ENCODE measurements around the gene RNF14. TPM values are rescaled to one million over a fixed set of nuclear protein-coding genes. Genes with fewer than 3 reads are reported as not detected.
A peak's percentile ranks its signal among the peaks of the same experiment; 100 is the strongest.

The RNF14 gene
- total RNA-seq, 1 experiment from 2014 or later = 20.5 TPM

DNA sequence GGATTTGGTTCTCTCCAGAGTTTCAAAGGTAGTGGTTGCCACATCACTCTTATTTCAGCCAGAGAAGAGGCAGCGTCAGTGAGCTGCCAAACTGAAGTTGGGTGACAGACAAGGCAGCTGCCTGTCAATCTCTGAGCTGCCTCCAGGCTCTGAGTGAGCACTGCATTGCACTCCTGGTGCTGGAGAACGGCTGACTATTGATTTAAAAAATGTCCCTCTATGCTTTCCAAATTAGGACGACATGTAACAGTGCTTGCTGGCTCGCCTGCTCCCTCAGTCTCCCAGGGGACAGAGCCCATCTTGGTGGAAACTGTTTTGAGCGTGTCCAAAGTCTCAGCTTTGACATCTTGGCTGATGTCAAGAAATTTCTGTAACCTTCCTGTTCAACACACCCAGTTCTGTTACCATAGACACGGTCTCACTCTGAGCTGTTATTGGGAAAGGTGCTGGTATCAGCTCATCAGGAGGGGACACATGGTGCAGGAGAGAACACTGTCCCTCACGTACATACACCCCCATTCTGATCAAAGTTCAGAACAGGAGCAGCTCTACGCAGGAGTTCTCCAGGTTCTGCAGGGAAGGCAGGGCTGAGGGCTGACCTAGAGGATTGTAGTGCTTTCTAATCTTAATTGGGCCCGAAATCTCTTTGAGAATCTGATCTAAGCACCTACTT, 26.6 kb upstream of the RNF14 start (continued):
- TF ChIP-seq, protein P1, sequence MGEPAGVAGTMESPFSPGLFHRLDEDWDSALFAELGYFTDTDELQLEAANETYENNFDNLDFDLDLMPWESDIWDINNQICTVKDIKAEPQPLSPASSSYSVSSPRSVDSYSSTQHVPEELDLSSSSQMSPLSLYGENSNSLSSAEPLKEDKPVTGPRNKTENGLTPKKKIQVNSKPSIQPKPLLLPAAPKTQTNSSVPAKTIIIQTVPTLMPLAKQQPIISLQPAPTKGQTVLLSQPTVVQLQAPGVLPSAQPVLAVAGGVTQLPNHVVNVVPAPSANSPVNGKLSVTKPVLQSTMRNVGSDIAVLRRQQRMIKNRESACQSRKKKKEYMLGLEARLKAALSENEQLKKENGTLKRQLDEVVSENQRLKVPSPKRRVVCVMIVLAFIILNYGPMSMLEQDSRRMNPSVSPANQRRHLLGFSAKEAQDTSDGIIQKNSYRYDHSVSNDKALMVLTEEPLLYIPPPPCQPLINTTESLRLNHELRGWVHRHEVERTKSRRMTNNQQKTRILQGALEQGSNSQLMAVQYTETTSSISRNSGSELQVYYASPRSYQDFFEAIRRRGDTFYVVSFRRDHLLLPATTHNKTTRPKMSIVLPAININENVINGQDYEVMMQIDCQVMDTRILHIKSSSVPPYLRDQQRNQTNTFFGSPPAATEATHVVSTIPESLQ (CRISPR knock-in tag; IDR thresholded peaks at IDR 0.05) = no peak
- TF ChIP-seq ZNF396 (CRISPR knock-in tag; IDR thresholded peaks at IDR 0.05; ENCODE audit: borderline replicate concordance) = no peak
- TF ChIP-seq, protein P2, sequence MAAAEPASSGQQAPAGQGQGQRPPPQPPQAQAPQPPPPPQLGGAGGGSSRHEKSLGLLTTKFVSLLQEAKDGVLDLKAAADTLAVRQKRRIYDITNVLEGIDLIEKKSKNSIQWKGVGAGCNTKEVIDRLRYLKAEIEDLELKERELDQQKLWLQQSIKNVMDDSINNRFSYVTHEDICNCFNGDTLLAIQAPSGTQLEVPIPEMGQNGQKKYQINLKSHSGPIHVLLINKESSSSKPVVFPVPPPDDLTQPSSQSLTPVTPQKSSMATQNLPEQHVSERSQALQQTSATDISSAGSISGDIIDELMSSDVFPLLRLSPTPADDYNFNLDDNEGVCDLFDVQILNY (CRISPR knock-in tag; IDR thresholded peaks at IDR 0.05) = no peak
- TF ChIP-seq, protein P3, sequence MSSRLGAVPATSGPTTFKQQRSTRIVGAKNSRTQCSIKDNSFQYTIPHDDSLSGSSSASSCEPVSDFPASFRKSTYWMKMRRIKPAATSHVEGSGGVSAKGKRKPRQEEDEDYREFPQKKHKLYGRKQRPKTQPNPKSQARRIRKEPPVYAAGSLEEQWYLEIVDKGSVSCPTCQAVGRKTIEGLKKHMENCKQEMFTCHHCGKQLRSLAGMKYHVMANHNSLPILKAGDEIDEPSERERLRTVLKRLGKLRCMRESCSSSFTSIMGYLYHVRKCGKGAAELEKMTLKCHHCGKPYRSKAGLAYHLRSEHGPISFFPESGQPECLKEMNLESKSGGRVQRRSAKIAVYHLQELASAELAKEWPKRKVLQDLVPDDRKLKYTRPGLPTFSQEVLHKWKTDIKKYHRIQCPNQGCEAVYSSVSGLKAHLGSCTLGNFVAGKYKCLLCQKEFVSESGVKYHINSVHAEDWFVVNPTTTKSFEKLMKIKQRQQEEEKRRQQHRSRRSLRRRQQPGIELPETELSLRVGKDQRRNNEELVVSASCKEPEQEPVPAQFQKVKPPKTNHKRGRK (CRISPR knock-in tag; IDR thresholded peaks at IDR 0.05; ENCODE audit: borderline replicate concordance) = no peak

DNA sequence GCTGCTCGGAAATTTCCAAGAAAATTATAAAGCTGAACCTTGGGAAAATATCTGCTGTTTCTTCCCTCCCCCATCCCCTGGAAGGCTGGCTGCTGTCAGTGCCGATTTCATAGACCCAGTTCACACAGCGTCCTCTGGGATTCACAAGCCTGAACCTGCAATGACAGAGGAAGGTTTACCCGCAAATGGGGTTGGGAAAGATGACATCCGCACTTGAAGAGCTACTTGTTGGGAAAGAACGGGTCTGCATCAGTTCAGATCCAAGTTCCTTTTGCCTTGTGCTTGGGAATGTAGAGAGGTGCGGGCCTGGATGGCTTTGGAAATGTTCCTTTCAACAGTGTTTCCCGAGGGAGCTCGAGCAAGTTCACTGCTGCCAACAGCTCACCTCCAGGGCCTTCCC, 24.8 kb upstream of the RNF14 start:
- no peak for ATAC-seq
- Mint-ChIP-seq H3K9me3 (no peaks in the 10 kb centered on the region), H3K4me1 (peaks cover 14% of the 10 kb centered on the region), H3K4me3 (no peak overlapping the region), H3K27ac (no peak overlapping the region), H3K27me3 (ENCODE audit: low read depth) (no peaks in the 10 kb centered on the region; the same call in 1 of the 2 replicates), H3K36me3 (peaks cover 9% of the 10 kb centered on the region)
- no peak for TF ChIP-seq JUN (CRISPR knock-in tag; IDR thresholded peaks at IDR 0.05)
- TF ChIP-seq ZNF396 (CRISPR knock-in tag; IDR thresholded peaks at IDR 0.05; ENCODE audit: borderline replicate concordance) = no peak
- TF ChIP-seq CREM (CRISPR knock-in tag; IDR thresholded peaks at IDR 0.05) = no peak
- no peak for TF ChIP-seq ESRRA (CRISPR knock-in tag; IDR thresholded peaks at IDR 0.05; ENCODE audit: borderline replicate concordance)
- no peak for TF ChIP-seq MXD4 (CRISPR knock-in tag; IDR thresholded peaks at IDR 0.05; ENCODE audit: borderline replicate concordance)
- TF ChIP-seq TEAD4 (CRISPR knock-in tag; IDR thresholded peaks at IDR 0.05) = no peak
- TF ChIP-seq TEAD1 (CRISPR knock-in tag; IDR thresholded peaks at IDR 0.05) = no peak
- no peak for TF ChIP-seq HMGXB4 (CRISPR knock-in tag; IDR thresholded peaks at IDR 0.05)
- no peak for TF ChIP-seq NFE2L1 (CRISPR knock-in tag; IDR thresholded peaks at IDR 0.05)
- TF ChIP-seq, protein P4, sequence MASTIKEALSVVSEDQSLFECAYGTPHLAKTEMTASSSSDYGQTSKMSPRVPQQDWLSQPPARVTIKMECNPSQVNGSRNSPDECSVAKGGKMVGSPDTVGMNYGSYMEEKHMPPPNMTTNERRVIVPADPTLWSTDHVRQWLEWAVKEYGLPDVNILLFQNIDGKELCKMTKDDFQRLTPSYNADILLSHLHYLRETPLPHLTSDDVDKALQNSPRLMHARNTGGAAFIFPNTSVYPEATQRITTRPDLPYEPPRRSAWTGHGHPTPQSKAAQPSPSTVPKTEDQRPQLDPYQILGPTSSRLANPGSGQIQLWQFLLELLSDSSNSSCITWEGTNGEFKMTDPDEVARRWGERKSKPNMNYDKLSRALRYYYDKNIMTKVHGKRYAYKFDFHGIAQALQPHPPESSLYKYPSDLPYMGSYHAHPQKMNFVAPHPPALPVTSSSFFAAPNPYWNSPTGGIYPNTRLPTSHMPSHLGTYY (CRISPR knock-in tag; IDR thresholded peaks at IDR 0.05) = no peak
- TF ChIP-seq ETV6 (CRISPR knock-in tag; IDR thresholded peaks at IDR 0.05) = no peak
- POLR2A ChIA-PET = interaction anchor here (1.0 to 1.4 kb wide), 3 partner anchors 13 to 26 kb away, joined by 3 to 5 read pairs (median 4); partner anchors contain the start of gene DELE1
- CTCF ChIA-PET = interaction anchor here (0.6 to 3.0 kb wide), 7 partner anchors 17 to 127 kb away, joined by 3 to 16 read pairs (median 4); partner anchors contain the start of genes DELE1 and RNF14
- DNase-seq (ENCODE audit: low spot score) = no peak

- no peaks in the 10 kb centered on the region for H3K36me3 Mint-ChIP-seq
- H3K4me1 Mint-ChIP-seq = peaks cover 14% of the 10 kb centered on the region
- ChIA-PET CTCF (interaction anchor here (0.8 to 3.0 kb wide), 17 partner anchors 15 to 768 kb away, joined by 3 to 16 read pairs (median 5); partner anchors contain the start of genes DELE1, GNPDA1 and RNF14), POLR2A (interaction anchor here (0.8 to 1.3 kb wide), 2 partner anchors 22 to 64 kb away, joined by 4 to 5 read pairs; partner anchors contain the start of gene DELE1)
- peak; percentile 65 for ATAC-seq
- H3K9me3 Mint-ChIP-seq = no peaks in the 10 kb centered on the region
- no peak for DNase-seq (ENCODE audit: low spot score)
- no peak for TF ChIP-seq TEAD4 (CRISPR knock-in tag; IDR thresholded peaks at IDR 0.05)
- no peak for TF ChIP-seq NFYB (CRISPR knock-in tag; conservative IDR thresholded peaks at IDR 0.05; ENCODE audit: low read depth)
- TF ChIP-seq NFATC4 (CRISPR knock-in tag; IDR thresholded peaks at IDR 0.05) = no peak
- TF ChIP-seq HMGA2 (CRISPR knock-in tag; IDR thresholded peaks at IDR 0.05) = no peak
- 0 out of 2 replicates have a peak, but pooled peaks have one; percentile 32 for TF ChIP-seq ZNF138 (CRISPR knock-in tag; conservative IDR thresholded peaks at IDR 0.05)
- no peak for TF ChIP-seq ZNF232 (CRISPR knock-in tag; IDR thresholded peaks at IDR 0.05)
- no peak for TF ChIP-seq MAX (CRISPR knock-in tag; IDR thresholded peaks at IDR 0.05)
- TF ChIP-seq ZNF671 (CRISPR knock-in tag; IDR thresholded peaks at IDR 0.05) = no peak
- H3K4me3 Mint-ChIP-seq = no peak overlapping the region
- H3K27me3 Mint-ChIP-seq (ENCODE audit: low read depth) = no peaks in the 10 kb centered on the region; the same call in 1 of the 2 replicates
- H3K27ac Mint-ChIP-seq = no peak overlapping the region
These were observed 23.3 kb upstream of the RNF14 start for GRCh38 chr5:141945511-141946051.
